MM.1S (cell line): ENCODE data around the gene SLC25A6.
"Not testable (repeated sequence)": the region's sequence is repeated elsewhere in the genome, so short reads cannot be mapped to it uniquely, and the experiment has no call there.

Experiments
- DNase-seq: peaks from one replicate; pipeline ENCODE4 v3.0.0-alpha.2; 2015
- H2AFZ ChIP-seq: fragments of 300-600 bp; sonication (generic); 2 replicates; pipeline ENCODE4 v1.6.0; 2016; ENCODE audit warnings: antibody characterized with exemption, low read length
- H3F3A ChIP-seq: fragments of 300-600 bp; sonication (generic); 2 replicates; pipeline ENCODE4 v1.6.1; 2016; ENCODE audit warnings: mild to moderate bottlenecking, antibody characterized with exemption, low read length, moderate library complexity, mixed read lengths; ENCODE audit not compliant: insufficient read depth
- H3K27ac ChIP-seq: fragments of 300-600 bp; sonication (generic); 2 replicates; pipeline ENCODE4 v1.5.1; 2016; ENCODE audit warnings: mild to moderate bottlenecking, low read length
- H3K27me3 ChIP-seq: fragments of 300-600 bp; sonication (generic); replicated peaks from 2 replicates; pipeline ENCODE4 v1.6.0; 2016; ENCODE audit warnings: low read length; ENCODE audit not compliant: insufficient read depth
- H3K36me3 ChIP-seq: fragments of 300-600 bp; sonication (generic); replicated peaks from 2 replicates; pipeline ENCODE4 v1.6.1; 2016; ENCODE audit warnings: mild to moderate bottlenecking, low read length, mixed read lengths; ENCODE audit not compliant: insufficient read depth
- H3K4me1 ChIP-seq: fragments of 300-600 bp; sonication (generic); 2 replicates; pipeline ENCODE4 v1.6.1; 2016; ENCODE audit warnings: low read length, mixed read lengths
- H3K4me2 ChIP-seq: fragments of 300-600 bp; sonication (generic); 2 replicates; pipeline ENCODE4 v1.6.0; 2016; ENCODE audit warnings: low read depth, low read length
- H3K4me3 ChIP-seq: fragments of 300-600 bp; sonication (generic); 2 replicates; pipeline ENCODE4 v1.5.1; 2016; ENCODE audit warnings: low read length, mixed read lengths
- H3K79me2 ChIP-seq: fragments of 300-600 bp; sonication (generic); 2 replicates; pipeline ENCODE4 v1.6.1; 2016; ENCODE audit warnings: mixed run types, low read length, mixed read lengths
- H3K9ac ChIP-seq: fragments of 300-600 bp; sonication (generic); 2 replicates; pipeline ENCODE4 v1.6.1; 2016; ENCODE audit warnings: low read length, mixed read lengths
- H3K9me2 ChIP-seq: fragments of 300-600 bp; sonication (generic); replicated peaks from 2 replicates; pipeline ENCODE4 v1.6.1; 2016; ENCODE audit warnings: mild to moderate bottlenecking, low read length, mixed read lengths; ENCODE audit not compliant: insufficient read depth
- H3K9me3 ChIP-seq: fragments of 300-600 bp; sonication (generic); replicated peaks from 2 replicates; pipeline ENCODE4 v1.6.1; 2016; ENCODE audit warnings: mild to moderate bottlenecking, low read length, mixed read lengths; ENCODE audit not compliant: insufficient read depth
- H4K20me1 ChIP-seq: fragments of 300-600 bp; sonication (generic); 2 replicates; pipeline ENCODE4 v1.6.1; 2016; ENCODE audit warnings: mild to moderate bottlenecking, low read length, moderate library complexity, mixed read lengths; ENCODE audit not compliant: insufficient read depth
- CTCF ChIP-seq: fragments of 300-600 bp; sonication (generic); IDR thresholded peaks from 2 replicates; pipeline ENCODE4 v1.5.1; 2016; ENCODE audit warnings: antibody characterized with exemption, low read length, mixed read lengths
- EZH2 ChIP-seq: fragments of 300-600 bp; sonication (generic); optimal IDR thresholded peaks from 2 replicates; pipeline ENCODE3; 2017; ENCODE audit warnings: low read depth, mild to moderate bottlenecking, antibody characterized with exemption, low read length, mixed read lengths
- EZH2phosphoT487 ChIP-seq: fragments of 300-600 bp; sonication (generic); IDR thresholded peaks from 2 replicates; pipeline ENCODE4 v1.6.1; 2018; ENCODE audit warnings: antibody characterized with exemption, low read length

Gene SLC25A6

GRCh38 chrX:1378306-1378759, 13.6 kb downstream of the SLC25A6 start:
- H3K36me3 ChIP-seq, result no peaks in the 10 kb centered on the region
- no peaks in the 10 kb centered on the region for H4K20me1 ChIP-seq
- TF ChIP-seq EZH2 (no peak), CTCF (no peak), EZH2phosphoT487 (no peak)

GRCh38 chrX:1368385-1368698, 23.6 kb downstream of the SLC25A6 start:
- H4K20me1 ChIP-seq, result no peaks in the 10 kb centered on the region
- no peak overlapping the region for H3K9ac ChIP-seq
- H3F3A ChIP-seq, result no peaks in the 10 kb centered on the region
- H3K36me3 ChIP-seq, result no peaks in the 10 kb centered on the region
- H3K27ac ChIP-seq, result no peak overlapping the region
- H3K27me3 ChIP-seq, result no peaks in the 10 kb centered on the region
- H2AFZ ChIP-seq, result no peak overlapping the region
- H3K9me3 ChIP-seq, result no peaks in the 10 kb centered on the region
- H3K79me2 ChIP-seq, result no peaks in the 10 kb centered on the region
- no peak for DNase-seq
- no peak overlapping the region for H3K4me3 ChIP-seq
- no peak overlapping the region for H3K4me2 ChIP-seq
- no peaks in the 10 kb centered on the region for H3K4me1 ChIP-seq
- TF ChIP-seq CTCF (no peak), EZH2 (no peak), EZH2phosphoT487 (no peak)
- no peaks in the 10 kb centered on the region for H3K9me2 ChIP-seq

More at GRCh38 chrX:1378306-1378759, 13.6 kb downstream of the SLC25A6 start:
- Histone ChIP-seq H3F3A (no peaks in the 10 kb centered on the region), H3K9me3 (no peaks in the 10 kb centered on the region), H3K27me3 (no peaks in the 10 kb centered on the region), H3K4me2 (no peak overlapping the region), H3K27ac (no peak overlapping the region), H3K4me1 (no peaks in the 10 kb centered on the region), H3K79me2 (no peaks in the 10 kb centered on the region), H3K4me3 (no peak overlapping the region), H3K9ac (no peak overlapping the region), H3K9me2 (no peaks in the 10 kb centered on the region), H2AFZ (no peak overlapping the region)
- no peak for DNase-seq

GRCh38 chrX:1366363-1366762, 25.6 kb downstream of the SLC25A6 start:
- not testable (repeated sequence) for H3K9ac ChIP-seq, H3K4me1 ChIP-seq, H3F3A ChIP-seq, H2AFZ ChIP-seq, H3K79me2 ChIP-seq, H3K4me3 ChIP-seq, H4K20me1 ChIP-seq, H3K27me3 ChIP-seq, DNase-seq, H3K9me2 ChIP-seq, H3K36me3 ChIP-seq, H3K9me3 ChIP-seq, H3K4me2 ChIP-seq, H3K27ac ChIP-seq

GRCh38 chrX:1361910-1362309, 30.0 kb downstream of the SLC25A6 start:
- no peaks in the 10 kb centered on the region for H3K79me2 ChIP-seq
- TF ChIP-seq CTCF (no peak), EZH2phosphoT487 (no peak), EZH2 (no peak)
- H3K27me3 ChIP-seq, result no peaks in the 10 kb centered on the region
- H4K20me1 ChIP-seq, result no peaks in the 10 kb centered on the region
- no peaks in the 10 kb centered on the region for H3F3A ChIP-seq
- no peak overlapping the region for H3K27ac ChIP-seq
- H3K4me2 ChIP-seq, result no peak overlapping the region
- H3K9me3 ChIP-seq, result no peaks in the 10 kb centered on the region
- H3K9me2 ChIP-seq, result no peaks in the 10 kb centered on the region
- H3K4me3 ChIP-seq, result no peak overlapping the region
- DNase-seq, result no peak
- no peak overlapping the region for H2AFZ ChIP-seq
- no peak overlapping the region for H3K9ac ChIP-seq
- no peaks in the 10 kb centered on the region for H3K36me3 ChIP-seq
- H3K4me1 ChIP-seq, result no peaks in the 10 kb centered on the region
